Measurements from ENCODE around the gene NUDCD3.

The NUDCD3 gene

GRCh38 chr7:44469461-44470134, 20.9 kb downstream of the NUDCD3 start:
- Histone ChIP-seq H3K9me2 (replicated peaks; ENCODE audit: low read depth, low read length) (no peaks in the 10 kb centered on the region), H4K20me1 (ENCODE audit: insufficient read depth, low read length, poor library complexity, severe bottlenecking) (peaks cover 14% of the 10 kb centered on the region), H3K4me3 (ENCODE audit: low read length, poor library complexity, severe bottlenecking) (no peak overlapping the region), H3F3A (ENCODE audit: low read depth) (no peaks in the 10 kb centered on the region), H3K9ac (ENCODE audit: low read depth, low read length, poor library complexity, severe bottlenecking) (no peak overlapping the region), H3K36me3 (ENCODE audit: insufficient read depth, low read length) (peaks cover 43% of the 10 kb centered on the region; the same call in 1 of the 2 replicates), H3K9me3 (ENCODE audit: insufficient read depth, low read depth, low read length) (no peaks in the 10 kb centered on the region), H3K79me2 (ENCODE audit: insufficient read depth, low read length) (peaks cover 46% of the 10 kb centered on the region), H3K4me2 (ENCODE audit: low read depth, low read length, poor library complexity, severe bottlenecking) (no peak overlapping the region), H2AFZ (ENCODE audit: low read length) (no peak overlapping the region), H3K4me1 (ENCODE audit: insufficient read depth, low read length, poor library complexity, severe bottlenecking) (peaks cover 18% of the 10 kb centered on the region), H3K27me3 (ENCODE audit: insufficient read depth, low read length, poor library complexity, severe bottlenecking) (no peaks in the 10 kb centered on the region)
- TF ChIP-seq EZH2phosphoT487 (IDR thresholded peaks at IDR 0.05; ENCODE audit: borderline replicate concordance) (no peak), CTCF (conservative IDR thresholded peaks at IDR 0.05; ENCODE audit: low read length) (no peak)

- H3K36me3 ChIP-seq (ENCODE audit: insufficient read depth, low read length), result peaks cover 34% of the 10 kb centered on the region; the same call in 1 of the 2 replicates
- H3K79me2 ChIP-seq (ENCODE audit: insufficient read depth, low read length), result peaks cover 57% of the 10 kb centered on the region; the same call in 1 of the 2 replicates
These were observed 23.3 kb downstream of the NUDCD3 start for GRCh38 chr7:44467217-44467548.

GRCh38 chr7:44466300-44467216, 23.9 kb downstream of the NUDCD3 start:
- no peak overlapping the region for H2AFZ ChIP-seq (ENCODE audit: low read length)
- no peaks in the 10 kb centered on the region for H3K9me3 ChIP-seq (ENCODE audit: insufficient read depth, low read depth, low read length)
- H3K27me3 ChIP-seq (ENCODE audit: insufficient read depth, low read length, poor library complexity, severe bottlenecking), result no peaks in the 10 kb centered on the region
- H3K4me2 ChIP-seq (ENCODE audit: low read depth, low read length, poor library complexity, severe bottlenecking), result no peak overlapping the region
- no peaks in the 10 kb centered on the region for H3F3A ChIP-seq (ENCODE audit: low read depth)
- H3K36me3 ChIP-seq (ENCODE audit: insufficient read depth, low read length), result peaks cover 30% of the 10 kb centered on the region; the same call in 1 of the 2 replicates
- H3K79me2 ChIP-seq (ENCODE audit: insufficient read depth, low read length), result peaks cover 59% of the 10 kb centered on the region; the same call in 1 of the 2 replicates
- peaks cover 21% of the 10 kb centered on the region for H4K20me1 ChIP-seq (ENCODE audit: insufficient read depth, low read length, poor library complexity, severe bottlenecking)
- no peak for TF ChIP-seq CTCF (conservative IDR thresholded peaks at IDR 0.05; ENCODE audit: low read length)
- no peak for TF ChIP-seq EZH2phosphoT487 (IDR thresholded peaks at IDR 0.05; ENCODE audit: borderline replicate concordance)
- H3K4me1 ChIP-seq (ENCODE audit: insufficient read depth, low read length, poor library complexity, severe bottlenecking), result peaks cover 33% of the 10 kb centered on the region
- H3K9me2 ChIP-seq (replicated peaks; ENCODE audit: low read depth, low read length), result no peaks in the 10 kb centered on the region
- H3K4me3 ChIP-seq (ENCODE audit: low read length, poor library complexity, severe bottlenecking), result no peak overlapping the region
- no peak overlapping the region for H3K9ac ChIP-seq (ENCODE audit: low read depth, low read length, poor library complexity, severe bottlenecking)

More at GRCh38 chr7:44467217-44467548, 23.3 kb downstream of the NUDCD3 start:
- Histone ChIP-seq H4K20me1 (ENCODE audit: insufficient read depth, low read length, poor library complexity, severe bottlenecking) (peaks cover 18% of the 10 kb centered on the region), H3K4me1 (ENCODE audit: insufficient read depth, low read length, poor library complexity, severe bottlenecking) (peaks cover 27% of the 10 kb centered on the region), H3K27me3 (ENCODE audit: insufficient read depth, low read length, poor library complexity, severe bottlenecking) (no peaks in the 10 kb centered on the region), H3K9me3 (ENCODE audit: insufficient read depth, low read depth, low read length) (no peaks in the 10 kb centered on the region), H3K9me2 (replicated peaks; ENCODE audit: low read depth, low read length) (no peaks in the 10 kb centered on the region), H3K9ac (ENCODE audit: low read depth, low read length, poor library complexity, severe bottlenecking) (no peak overlapping the region), H3K4me3 (ENCODE audit: low read length, poor library complexity, severe bottlenecking) (no peak overlapping the region), H3K4me2 (ENCODE audit: low read depth, low read length, poor library complexity, severe bottlenecking) (no peak overlapping the region), H3F3A (ENCODE audit: low read depth) (no peaks in the 10 kb centered on the region), H2AFZ (ENCODE audit: low read length) (no peak overlapping the region)
- TF ChIP-seq EZH2phosphoT487 (IDR thresholded peaks at IDR 0.05; ENCODE audit: borderline replicate concordance) (no peak), CTCF (conservative IDR thresholded peaks at IDR 0.05; ENCODE audit: low read length) (no peak)
